ENCODE results near the gene LGSN.
A peak's percentile ranks its signal among the peaks of the same experiment; 100 is the strongest.

The LGSN gene

GRCh38 chr6:63295553-63296194 is 24.1 kb downstream of the LGSN start:
- no peak for TF ChIP-seq CTCF (IDR thresholded peaks at IDR 0.05)

- TF ChIP-seq CTCF (IDR thresholded peaks at IDR 0.05): no peak
Observed at GRCh38 chr6:63290492-63291058, 29.2 kb downstream of the LGSN start.

- TF ChIP-seq CTCF (IDR thresholded peaks at IDR 0.05): no peak
Observed at GRCh38 chr6:63289269-63289872, 30.4 kb downstream of the LGSN start.

- no peak for TF ChIP-seq CTCF (IDR thresholded peaks at IDR 0.05)
Observed at GRCh38 chr6:63280639-63281180, 39.1 kb downstream of the LGSN start.

- TF ChIP-seq CTCF (IDR thresholded peaks at IDR 0.05): no peak
Observed at GRCh38 chr6:63278916-63279315, 40.9 kb downstream of the LGSN start.

- no peak for TF ChIP-seq CTCF (IDR thresholded peaks at IDR 0.05)
Observed at GRCh38 chr6:63275953-63276352, 43.8 kb downstream of the LGSN start.

- TF ChIP-seq CTCF (IDR thresholded peaks at IDR 0.05): peak; percentile 44; the same call in 1 of the 2 replicates
Observed at GRCh38 chr6:63272397-63272796, 47.4 kb downstream of the LGSN start.

Data from LNCAP (cell line).